Measurements from ENCODE around the gene TOR1AIP2.

Gene TOR1AIP2

DNA sequence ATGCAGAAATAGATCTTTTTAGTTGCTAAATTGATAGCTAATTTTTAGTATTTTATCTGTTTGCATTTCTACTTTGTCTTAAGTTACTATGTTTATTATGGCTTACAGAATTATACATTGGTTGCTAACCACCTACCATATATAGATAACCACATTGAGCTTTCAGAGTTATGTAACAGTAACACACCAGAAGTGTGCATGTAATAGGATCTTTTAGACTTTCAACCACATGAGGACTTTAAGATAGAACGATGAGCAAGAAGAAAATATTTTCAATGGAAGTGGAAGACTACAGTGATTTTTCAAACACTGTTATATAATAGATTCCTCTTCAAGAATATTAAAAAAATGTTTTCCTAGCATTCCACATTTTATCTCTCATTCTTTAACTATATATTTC, 33.3 kb upstream of the TOR1AIP2 start:
- Histone ChIP-seq H3K4me3 (ENCODE audit: low read length) (no peak overlapping the region), H3K4me1 (ENCODE audit: control insufficient read depth, low read depth, low read length) (no peaks in the 10 kb centered on the region), H3K27me3 (ENCODE audit: control insufficient read depth, insufficient read depth, low read length) (no peaks in the 10 kb centered on the region), H3K27ac (ENCODE audit: low read length) (no peak overlapping the region), H3K9ac (ENCODE audit: low read length) (no peak overlapping the region), H3K9me3 (ENCODE audit: control insufficient read depth, low read depth, low read length) (no peaks in the 10 kb centered on the region), H3K36me3 (ENCODE audit: control insufficient read depth, low read depth, low read length) (peaks cover 23% of the 10 kb centered on the region)

DNA sequence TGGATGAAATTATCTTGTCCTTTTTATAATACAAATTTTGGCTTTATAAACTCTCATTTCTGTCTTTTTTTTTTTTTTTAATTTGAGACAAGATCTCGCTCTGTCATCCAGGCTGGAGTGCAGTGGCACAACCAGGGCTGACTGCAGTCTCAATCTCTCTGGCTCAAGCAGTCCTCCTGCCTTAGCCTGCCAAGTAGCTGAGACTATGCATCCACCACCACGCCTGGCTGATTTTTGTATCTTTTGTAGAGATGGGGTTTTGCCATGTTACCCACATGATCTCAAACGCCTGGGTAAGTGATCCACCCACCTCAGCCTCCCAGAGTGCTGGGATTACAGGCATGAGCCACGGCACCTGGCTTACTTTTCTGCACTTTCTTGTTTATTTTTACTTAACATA, 12.0 kb upstream of the TOR1AIP2 start:
- Histone ChIP-seq H3K36me3 (ENCODE audit: control insufficient read depth, low read depth, low read length) (peaks cover 27% of the 10 kb centered on the region), H3K4me3 (ENCODE audit: low read length) (no peak overlapping the region), H3K27ac (ENCODE audit: low read length) (no peak overlapping the region), H3K9ac (ENCODE audit: low read length) (no peak overlapping the region), H3K27me3 (ENCODE audit: control insufficient read depth, insufficient read depth, low read length) (no peaks in the 10 kb centered on the region), H3K9me3 (ENCODE audit: control insufficient read depth, low read depth, low read length) (no peaks in the 10 kb centered on the region), H3K4me1 (ENCODE audit: control insufficient read depth, low read depth, low read length) (no peaks in the 10 kb centered on the region)

DNA sequence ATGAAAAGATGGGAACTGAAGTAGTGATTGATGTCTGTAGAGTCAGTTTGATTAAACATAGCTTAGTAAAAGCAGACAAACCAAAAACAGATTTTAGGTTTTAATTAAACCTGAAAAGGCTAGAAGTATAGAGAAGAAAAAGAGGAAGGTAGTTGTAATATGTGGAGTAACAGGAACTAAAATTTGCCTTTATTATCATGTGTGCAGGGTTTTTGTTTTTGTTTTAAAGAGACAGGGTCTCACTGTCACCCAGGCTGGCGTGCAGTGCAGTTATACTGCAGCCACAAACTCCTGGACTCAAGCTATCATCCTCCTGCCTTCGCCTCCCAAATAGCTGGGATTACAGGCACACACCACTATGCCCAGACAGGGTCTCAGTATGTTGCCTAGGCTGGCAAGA, 10.5 kb upstream of the TOR1AIP2 start:
- Histone ChIP-seq H3K9ac (ENCODE audit: low read length) (no peak overlapping the region), H3K4me3 (ENCODE audit: low read length) (no peak overlapping the region), H3K36me3 (ENCODE audit: control insufficient read depth, low read depth, low read length) (peaks cover 29% of the 10 kb centered on the region), H3K4me1 (ENCODE audit: control insufficient read depth, low read depth, low read length) (peaks cover 7% of the 10 kb centered on the region), H3K9me3 (ENCODE audit: control insufficient read depth, low read depth, low read length) (no peaks in the 10 kb centered on the region), H3K27ac (ENCODE audit: low read length) (no peak overlapping the region), H3K27me3 (ENCODE audit: control insufficient read depth, insufficient read depth, low read length) (no peaks in the 10 kb centered on the region)

DNA sequence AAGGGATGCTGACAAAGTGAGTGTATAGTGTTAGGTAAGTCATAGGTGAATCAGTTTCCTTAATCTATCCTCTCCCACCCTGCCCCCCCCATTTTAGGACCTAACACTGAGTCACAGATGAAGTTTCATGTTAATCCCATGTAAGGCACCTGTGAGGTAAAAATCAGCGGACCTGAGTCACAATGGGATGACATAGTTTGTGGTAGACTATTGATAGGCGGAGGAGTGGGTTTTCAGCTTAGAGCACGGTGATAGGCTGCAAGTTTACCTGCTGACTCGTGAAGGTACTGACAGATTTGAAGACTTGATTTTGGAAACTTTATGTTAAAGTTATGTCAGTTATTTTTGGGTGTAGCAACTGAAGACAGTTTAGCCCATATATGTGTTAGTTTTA, 6.1 kb upstream of the TOR1AIP2 start:
- Histone ChIP-seq H3K4me1 (ENCODE audit: control insufficient read depth, low read depth, low read length) (peaks cover 13% of the 10 kb centered on the region), H3K27me3 (ENCODE audit: control insufficient read depth, insufficient read depth, low read length) (no peaks in the 10 kb centered on the region), H3K9me3 (ENCODE audit: control insufficient read depth, low read depth, low read length) (no peaks in the 10 kb centered on the region), H3K27ac (ENCODE audit: low read length) (no peak overlapping the region), H3K4me3 (ENCODE audit: low read length) (peak overlapping the region; percentile 99), H3K9ac (ENCODE audit: low read length) (peak overlapping the region; percentile 96), H3K36me3 (ENCODE audit: control insufficient read depth, low read depth, low read length) (peaks cover 16% of the 10 kb centered on the region)

DNA sequence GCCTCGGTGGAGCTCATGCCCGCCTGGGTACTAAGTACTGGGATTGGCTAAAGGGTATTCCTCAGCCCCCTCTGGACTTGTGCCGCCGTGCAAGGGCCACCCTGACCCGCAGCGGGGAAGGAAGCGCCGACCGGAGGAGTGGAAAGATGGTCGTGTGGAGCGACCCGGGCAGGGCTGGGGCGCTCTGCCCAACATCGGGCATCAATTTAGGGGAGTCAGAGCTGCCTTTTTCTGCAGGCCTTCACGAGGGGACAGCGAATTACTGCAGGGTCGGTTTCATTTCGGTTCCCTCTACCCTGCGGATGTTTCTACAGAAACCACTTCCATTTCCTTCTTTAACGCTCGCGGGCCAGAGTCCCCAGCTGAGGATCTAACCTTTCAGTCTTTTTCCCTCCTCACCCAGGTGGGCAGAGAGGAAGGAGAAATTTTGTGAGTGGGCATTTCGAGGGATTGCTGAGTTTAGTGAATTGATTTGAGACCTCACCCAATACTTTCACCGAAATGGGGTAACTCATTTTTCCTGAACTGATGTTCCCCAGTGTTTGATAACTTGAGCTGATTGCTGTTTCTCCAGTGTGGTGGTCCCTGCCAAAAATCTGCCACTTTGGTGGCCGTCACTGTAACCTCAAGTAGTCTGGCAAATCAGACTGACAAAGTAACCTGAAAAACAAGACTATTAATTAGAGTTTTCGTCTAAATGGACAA, 5.6 kb upstream of the TOR1AIP2 start:
- Histone ChIP-seq H3K4me1 (ENCODE audit: control insufficient read depth, low read depth, low read length) (peaks cover 13% of the 10 kb centered on the region), H3K4me3 (ENCODE audit: low read length) (peak overlapping the region; percentile 99), H3K27me3 (ENCODE audit: control insufficient read depth, insufficient read depth, low read length) (no peaks in the 10 kb centered on the region), H3K36me3 (ENCODE audit: control insufficient read depth, low read depth, low read length) (peaks cover 16% of the 10 kb centered on the region), H3K9me3 (ENCODE audit: control insufficient read depth, low read depth, low read length) (no peaks in the 10 kb centered on the region), H3K27ac (ENCODE audit: low read length) (peak overlapping the region; percentile 76), H3K9ac (ENCODE audit: low read length) (peak overlapping the region; percentile 96)

DNA sequence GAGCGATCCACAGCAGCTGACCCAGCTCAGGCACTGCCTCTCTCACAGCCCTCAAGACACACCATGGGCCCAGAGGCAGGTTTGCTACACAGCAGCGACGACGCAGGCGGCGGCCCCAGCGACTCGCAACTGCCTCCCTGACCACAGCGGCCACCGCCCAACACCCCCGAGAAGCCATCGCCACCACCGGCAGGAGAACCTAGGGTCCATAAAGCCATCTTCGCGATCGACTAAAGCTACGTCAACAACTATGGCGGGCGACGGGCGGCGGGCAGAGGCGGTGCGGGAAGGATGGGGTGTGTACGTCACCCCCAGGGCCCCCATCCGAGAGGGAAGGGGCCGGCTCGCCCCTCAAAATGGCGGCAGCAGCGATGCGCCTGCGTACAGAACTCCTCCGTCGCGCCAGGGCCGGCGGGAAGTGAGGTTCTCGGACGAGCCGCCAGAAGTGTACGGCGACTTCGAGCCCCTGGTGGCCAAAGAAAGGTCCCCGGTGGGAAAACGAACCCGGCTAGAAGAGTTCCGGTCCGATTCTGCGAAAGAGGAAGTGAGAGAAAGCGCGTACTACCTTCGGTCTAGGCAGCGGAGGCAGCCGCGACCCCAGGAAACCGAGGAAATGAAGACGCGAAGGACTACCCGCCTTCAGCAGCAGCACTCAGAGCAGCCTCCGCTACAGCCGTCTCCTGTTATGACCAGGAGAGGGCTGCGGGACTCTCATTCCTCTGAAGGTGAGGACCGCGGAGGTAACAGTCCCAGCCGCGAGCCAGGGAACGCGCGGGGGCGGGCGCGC, 4.8 kb upstream of the TOR1AIP2 start, which contains the start of gene TOR1AIP1:
TSS of gene TOR1AIP1 (plus strand) at position 33 of the 787 bp plus-strand sequence. CDS start at position 251, 218 bp downstream.
- H3K9me3 ChIP-seq (ENCODE audit: control insufficient read depth, low read depth, low read length), result no peaks in the 10 kb centered on the region
- H3K27me3 ChIP-seq (ENCODE audit: control insufficient read depth, insufficient read depth, low read length), result no peaks in the 10 kb centered on the region
- peak within 1 kb of the TSS; percentile 99 for H3K27ac ChIP-seq (ENCODE audit: low read length)
- H3K4me1 ChIP-seq (ENCODE audit: control insufficient read depth, low read depth, low read length), result peaks cover 13% of the 10 kb centered on the region
- H3K4me3 ChIP-seq (ENCODE audit: low read length), result peak within 1 kb of the TSS; percentile 99
- H3K36me3 ChIP-seq (ENCODE audit: control insufficient read depth, low read depth, low read length), result peaks cover 16% of the 10 kb centered on the region
- peak within 1 kb of the TSS; percentile 96 for H3K9ac ChIP-seq (ENCODE audit: low read length)

DNA sequence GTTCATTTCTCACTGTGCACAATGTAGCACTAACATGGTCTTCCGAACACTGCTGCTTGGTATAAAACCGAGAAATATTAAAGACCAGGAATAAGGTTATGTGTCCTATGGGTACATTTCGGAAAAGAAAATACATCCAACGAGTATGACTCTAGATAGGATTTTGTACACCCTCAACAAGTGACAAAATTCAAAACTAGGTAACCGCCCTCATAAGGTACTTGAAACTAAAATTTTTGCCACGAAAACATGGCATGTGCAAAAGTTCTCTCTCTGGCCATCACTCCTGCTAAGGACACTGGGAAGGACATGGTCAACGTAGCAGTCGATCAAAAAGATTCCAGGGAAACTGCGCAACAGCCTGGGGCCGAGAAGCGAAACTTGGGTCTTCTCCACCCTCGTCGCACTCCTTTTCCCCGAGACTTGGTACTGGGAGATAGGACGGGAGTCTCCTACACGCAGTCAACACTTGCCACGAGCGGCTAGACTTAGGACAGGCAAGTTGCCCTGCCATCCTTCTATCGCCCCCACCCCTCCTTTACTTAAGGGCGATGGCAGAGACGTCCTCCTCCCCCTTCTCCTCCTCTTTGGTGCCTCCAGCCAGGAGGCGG, 4.1 kb upstream of the TOR1AIP2 start:
- H3K9ac ChIP-seq (ENCODE audit: low read length), result peak overlapping the region; percentile 96
- peaks cover 13% of the 10 kb centered on the region for H3K4me1 ChIP-seq (ENCODE audit: control insufficient read depth, low read depth, low read length)
- H3K9me3 ChIP-seq (ENCODE audit: control insufficient read depth, low read depth, low read length), result no peaks in the 10 kb centered on the region
- H3K4me3 ChIP-seq (ENCODE audit: low read length), result peak overlapping the region; percentile 99
- no peaks in the 10 kb centered on the region for H3K27me3 ChIP-seq (ENCODE audit: control insufficient read depth, insufficient read depth, low read length)
- peaks cover 16% of the 10 kb centered on the region for H3K36me3 ChIP-seq (ENCODE audit: control insufficient read depth, low read depth, low read length)
- peak overlapping the region; percentile 99 for H3K27ac ChIP-seq (ENCODE audit: low read length)

DNA sequence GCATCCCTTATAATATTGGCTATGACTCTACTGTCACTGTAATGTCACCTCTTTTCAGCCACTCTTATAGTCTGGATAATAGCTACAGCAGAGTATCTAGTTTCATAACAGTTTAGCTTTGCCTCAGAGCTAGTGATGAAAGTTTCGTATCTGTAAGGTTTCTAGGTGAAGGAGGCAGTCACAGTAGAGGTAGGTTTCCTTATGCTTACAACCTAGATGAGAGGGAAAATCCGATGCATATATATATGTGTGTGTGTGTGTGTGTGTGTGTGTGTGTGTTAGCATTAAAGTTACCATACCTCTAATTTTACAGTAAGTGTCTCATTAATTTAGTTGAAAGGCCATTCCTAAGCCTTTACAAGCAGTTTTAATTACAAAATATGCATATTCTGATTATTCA, 2.2 kb upstream of the TOR1AIP2 start:
- no peak overlapping the region for H3K4me3 ChIP-seq (ENCODE audit: low read length)
- H3K9me3 ChIP-seq (ENCODE audit: control insufficient read depth, low read depth, low read length), result no peaks in the 10 kb centered on the region
- H3K4me1 ChIP-seq (ENCODE audit: control insufficient read depth, low read depth, low read length), result peaks cover 20% of the 10 kb centered on the region
- peaks cover 11% of the 10 kb centered on the region for H3K36me3 ChIP-seq (ENCODE audit: control insufficient read depth, low read depth, low read length)
- no peak overlapping the region for H3K27ac ChIP-seq (ENCODE audit: low read length)
- H3K9ac ChIP-seq (ENCODE audit: low read length), result no peak overlapping the region
- H3K27me3 ChIP-seq (ENCODE audit: control insufficient read depth, insufficient read depth, low read length), result no peaks in the 10 kb centered on the region

DNA sequence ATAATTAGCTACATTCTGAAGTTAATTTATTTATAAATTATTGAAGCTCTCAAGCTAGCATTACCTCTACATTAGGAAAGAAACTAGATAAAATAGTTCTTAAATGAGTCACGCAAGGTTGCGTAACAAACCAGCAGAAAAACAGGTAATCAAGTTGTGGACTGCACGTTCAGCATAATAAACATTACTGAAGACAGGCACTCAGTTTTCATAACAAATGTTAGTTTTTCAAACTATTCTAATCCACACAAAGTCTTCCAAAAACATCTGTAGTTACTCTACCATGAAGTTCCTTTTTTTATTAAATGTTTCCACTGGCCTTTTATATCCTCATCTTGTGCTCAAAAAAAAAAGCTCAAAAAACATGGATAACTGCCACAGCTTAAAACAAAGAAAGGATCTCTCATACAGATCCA, 1.3 kb downstream of the TOR1AIP2 start:
- no peak overlapping the region for H3K27ac ChIP-seq (ENCODE audit: low read length)
- H3K4me3 ChIP-seq (ENCODE audit: low read length), result peak overlapping the region; percentile 95
- no peaks in the 10 kb centered on the region for H3K9me3 ChIP-seq (ENCODE audit: control insufficient read depth, low read depth, low read length)
- no peak overlapping the region for H3K9ac ChIP-seq (ENCODE audit: low read length)
- H3K27me3 ChIP-seq (ENCODE audit: control insufficient read depth, insufficient read depth, low read length), result no peaks in the 10 kb centered on the region
- H3K36me3 ChIP-seq (ENCODE audit: control insufficient read depth, low read depth, low read length), result peaks cover 36% of the 10 kb centered on the region
- peaks cover 9% of the 10 kb centered on the region for H3K4me1 ChIP-seq (ENCODE audit: control insufficient read depth, low read depth, low read length)

DNA sequence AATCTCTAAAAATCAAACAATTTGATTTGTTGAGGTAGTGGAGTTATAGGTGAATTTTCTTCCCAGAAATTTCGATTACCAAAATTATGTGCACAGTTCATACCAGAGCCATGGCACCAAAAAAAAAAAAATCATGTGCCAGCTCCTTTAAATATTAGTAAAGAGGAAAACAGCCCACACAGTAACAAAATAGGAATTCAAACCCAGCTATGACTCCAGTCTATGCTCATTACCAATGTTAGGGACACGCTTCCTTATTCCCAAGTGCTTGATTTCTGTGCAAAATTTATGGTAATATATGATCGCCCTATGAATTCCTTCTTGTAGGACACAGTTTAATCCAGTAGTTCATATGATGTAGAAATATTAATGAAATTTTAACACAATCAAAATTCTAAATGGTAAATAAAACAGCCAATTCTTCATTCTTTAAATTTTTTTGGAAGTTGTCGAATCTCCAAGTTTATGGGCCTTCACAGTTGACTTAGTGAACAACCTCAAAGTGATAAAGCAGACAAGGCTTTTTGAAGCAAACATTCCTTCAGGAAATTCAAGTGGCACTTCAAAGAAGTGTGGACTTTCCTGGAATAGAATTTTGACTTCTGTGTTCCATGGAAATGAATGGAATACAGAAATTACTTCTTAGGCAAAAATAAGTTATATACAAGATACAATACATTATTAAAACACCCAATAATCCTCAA, 1.9 kb downstream of the TOR1AIP2 start:
- H3K9me3 ChIP-seq (ENCODE audit: control insufficient read depth, low read depth, low read length), result no peaks in the 10 kb centered on the region
- peaks cover 37% of the 10 kb centered on the region for H3K36me3 ChIP-seq (ENCODE audit: control insufficient read depth, low read depth, low read length)
- no peak overlapping the region for H3K27ac ChIP-seq (ENCODE audit: low read length)
- H3K4me3 ChIP-seq (ENCODE audit: low read length), result no peak overlapping the region
- H3K9ac ChIP-seq (ENCODE audit: low read length), result no peak overlapping the region
- H3K4me1 ChIP-seq (ENCODE audit: control insufficient read depth, low read depth, low read length), result peaks cover 7% of the 10 kb centered on the region
- no peaks in the 10 kb centered on the region for H3K27me3 ChIP-seq (ENCODE audit: control insufficient read depth, insufficient read depth, low read length)

DNA sequence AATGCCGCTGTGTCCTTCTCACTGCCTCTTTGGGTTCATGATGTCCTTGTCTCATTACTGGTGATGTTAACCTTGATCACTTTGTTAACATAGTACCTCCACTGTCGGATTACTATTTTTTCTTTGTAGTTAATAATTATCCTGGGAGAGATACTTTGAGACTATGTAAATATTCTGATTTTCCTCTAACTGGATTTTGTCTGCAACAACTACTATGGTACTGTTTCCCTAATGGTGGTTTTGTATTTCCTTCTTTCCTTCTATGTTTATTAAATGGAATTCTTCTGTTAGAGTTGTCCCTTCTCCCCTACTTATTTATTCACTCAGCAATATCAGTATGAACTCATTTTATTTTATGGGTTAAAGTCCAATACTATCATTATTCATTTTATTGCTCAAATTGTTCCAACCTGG, 4.2 kb downstream of the TOR1AIP2 start:
- Histone ChIP-seq H3K4me3 (ENCODE audit: low read length) (no peak overlapping the region), H3K9ac (ENCODE audit: low read length) (no peak overlapping the region), H3K4me1 (ENCODE audit: control insufficient read depth, low read depth, low read length) (peaks cover 7% of the 10 kb centered on the region), H3K27ac (ENCODE audit: low read length) (no peak overlapping the region), H3K36me3 (ENCODE audit: control insufficient read depth, low read depth, low read length) (peaks cover 46% of the 10 kb centered on the region), H3K9me3 (ENCODE audit: control insufficient read depth, low read depth, low read length) (no peaks in the 10 kb centered on the region), H3K27me3 (ENCODE audit: control insufficient read depth, insufficient read depth, low read length) (no peaks in the 10 kb centered on the region)

Measured in iPS-18a (cell line).